ENCODE data around the gene TAF3.

Gene TAF3

GRCh38 chr10:8032558-8032957, 214.3 kb downstream of the TAF3 start:
- H3K4me1 ChIP-seq (ENCODE audit: control insufficient read depth, insufficient read depth, low read length), result peaks cover 16% of the 10 kb centered on the region
- no peak overlapping the region for H3K4me3 ChIP-seq (ENCODE audit: low read length)
- H3K9me3 ChIP-seq (ENCODE audit: control insufficient read depth, low read length), result no peaks in the 10 kb centered on the region
- no peak overlapping the region for H3K9ac ChIP-seq (ENCODE audit: low read length)
- no peaks in the 10 kb centered on the region for H3K36me3 ChIP-seq (ENCODE audit: control insufficient read depth, insufficient read depth, low read length)
- H3K27me3 ChIP-seq (ENCODE audit: control insufficient read depth, insufficient read depth, low read length), result peaks cover 62% of the 10 kb centered on the region

- peaks cover 75% of the 10 kb centered on the region for H3K27me3 ChIP-seq (ENCODE audit: control insufficient read depth, insufficient read depth, low read length)
- peaks cover 16% of the 10 kb centered on the region for H3K4me1 ChIP-seq (ENCODE audit: control insufficient read depth, insufficient read depth, low read length)
- no peaks in the 10 kb centered on the region for H3K36me3 ChIP-seq (ENCODE audit: control insufficient read depth, insufficient read depth, low read length)
- H3K9me3 ChIP-seq (ENCODE audit: control insufficient read depth, low read length), result no peaks in the 10 kb centered on the region
- no peak overlapping the region for H3K9ac ChIP-seq (ENCODE audit: low read length)
- H3K4me3 ChIP-seq (ENCODE audit: low read length), result no peak overlapping the region
Measured at GRCh38 chr10:8033812-8034465, 215.6 kb downstream of the TAF3 start.

GRCh38 chr10:8034466-8035005, 216.2 kb downstream of the TAF3 start:
- Histone ChIP-seq H3K4me1 (ENCODE audit: control insufficient read depth, insufficient read depth, low read length) (peaks cover 16% of the 10 kb centered on the region), H3K9ac (ENCODE audit: low read length) (no peak overlapping the region), H3K36me3 (ENCODE audit: control insufficient read depth, insufficient read depth, low read length) (no peaks in the 10 kb centered on the region), H3K9me3 (ENCODE audit: control insufficient read depth, low read length) (no peaks in the 10 kb centered on the region), H3K4me3 (ENCODE audit: low read length) (no peak overlapping the region), H3K27me3 (ENCODE audit: control insufficient read depth, insufficient read depth, low read length) (peaks cover 81% of the 10 kb centered on the region)

- Histone ChIP-seq H3K9ac (ENCODE audit: low read length) (no peak overlapping the region), H3K36me3 (ENCODE audit: control insufficient read depth, insufficient read depth, low read length) (no peaks in the 10 kb centered on the region), H3K9me3 (ENCODE audit: control insufficient read depth, low read length) (no peaks in the 10 kb centered on the region), H3K4me3 (ENCODE audit: low read length) (no peak overlapping the region), H3K27me3 (ENCODE audit: control insufficient read depth, insufficient read depth, low read length) (peaks cover 87% of the 10 kb centered on the region), H3K4me1 (ENCODE audit: control insufficient read depth, insufficient read depth, low read length) (peaks cover 16% of the 10 kb centered on the region)
Measured at GRCh38 chr10:8035006-8035640, 216.8 kb downstream of the TAF3 start.

GRCh38 chr10:8035641-8036470, 217.6 kb downstream of the TAF3 start:
- Histone ChIP-seq H3K9ac (ENCODE audit: low read length) (no peak overlapping the region), H3K9me3 (ENCODE audit: control insufficient read depth, low read length) (no peaks in the 10 kb centered on the region), H3K36me3 (ENCODE audit: control insufficient read depth, insufficient read depth, low read length) (no peaks in the 10 kb centered on the region), H3K27me3 (ENCODE audit: control insufficient read depth, insufficient read depth, low read length) (peaks cover 91% of the 10 kb centered on the region), H3K4me1 (ENCODE audit: control insufficient read depth, insufficient read depth, low read length) (peaks cover 16% of the 10 kb centered on the region), H3K4me3 (ENCODE audit: low read length) (no peak overlapping the region)

GRCh38 chr10:8036506-8037198, 218.3 kb downstream of the TAF3 start:
- Histone ChIP-seq H3K4me3 (ENCODE audit: low read length) (no peak overlapping the region), H3K9ac (ENCODE audit: low read length) (no peak overlapping the region), H3K9me3 (ENCODE audit: control insufficient read depth, low read length) (no peaks in the 10 kb centered on the region), H3K36me3 (ENCODE audit: control insufficient read depth, insufficient read depth, low read length) (no peaks in the 10 kb centered on the region), H3K27me3 (ENCODE audit: control insufficient read depth, insufficient read depth, low read length) (peaks cover 92% of the 10 kb centered on the region), H3K4me1 (ENCODE audit: control insufficient read depth, insufficient read depth, low read length) (peaks cover 16% of the 10 kb centered on the region)

- Histone ChIP-seq H3K9me3 (ENCODE audit: control insufficient read depth, low read length) (no peaks in the 10 kb centered on the region), H3K36me3 (ENCODE audit: control insufficient read depth, insufficient read depth, low read length) (no peaks in the 10 kb centered on the region), H3K27me3 (ENCODE audit: control insufficient read depth, insufficient read depth, low read length) (peaks cover 97% of the 10 kb centered on the region), H3K9ac (ENCODE audit: low read length) (no peak overlapping the region), H3K4me1 (ENCODE audit: control insufficient read depth, insufficient read depth, low read length) (peaks cover 16% of the 10 kb centered on the region), H3K4me3 (ENCODE audit: low read length) (no peak overlapping the region)
Measured at GRCh38 chr10:8037199-8037801, 219.0 kb downstream of the TAF3 start.

- Histone ChIP-seq H3K4me1 (ENCODE audit: control insufficient read depth, insufficient read depth, low read length) (peaks cover 16% of the 10 kb centered on the region), H3K36me3 (ENCODE audit: control insufficient read depth, insufficient read depth, low read length) (no peaks in the 10 kb centered on the region), H3K9me3 (ENCODE audit: control insufficient read depth, low read length) (no peaks in the 10 kb centered on the region), H3K4me3 (ENCODE audit: low read length) (no peak overlapping the region), H3K27me3 (ENCODE audit: control insufficient read depth, insufficient read depth, low read length) (peaks cover 97% of the 10 kb centered on the region), H3K9ac (ENCODE audit: low read length) (no peak overlapping the region)
Measured at GRCh38 chr10:8037941-8038894, 219.9 kb downstream of the TAF3 start.

- peaks cover 97% of the 10 kb centered on the region for H3K27me3 ChIP-seq (ENCODE audit: control insufficient read depth, insufficient read depth, low read length)
- peaks cover 9% of the 10 kb centered on the region for H3K4me1 ChIP-seq (ENCODE audit: control insufficient read depth, insufficient read depth, low read length)
- H3K9me3 ChIP-seq (ENCODE audit: control insufficient read depth, low read length), result no peaks in the 10 kb centered on the region
- no peaks in the 10 kb centered on the region for H3K36me3 ChIP-seq (ENCODE audit: control insufficient read depth, insufficient read depth, low read length)
- H3K9ac ChIP-seq (ENCODE audit: low read length), result no peak overlapping the region
- H3K4me3 ChIP-seq (ENCODE audit: low read length), result no peak overlapping the region
Measured at GRCh38 chr10:8039321-8039881, 221.1 kb downstream of the TAF3 start.

- Histone ChIP-seq H3K9ac (ENCODE audit: low read length) (no peak overlapping the region), H3K4me3 (ENCODE audit: low read length) (no peak overlapping the region), H3K4me1 (ENCODE audit: control insufficient read depth, insufficient read depth, low read length) (peaks cover 13% of the 10 kb centered on the region), H3K9me3 (ENCODE audit: control insufficient read depth, low read length) (no peaks in the 10 kb centered on the region), H3K27me3 (ENCODE audit: control insufficient read depth, insufficient read depth, low read length) (peaks cover 97% of the 10 kb centered on the region), H3K36me3 (ENCODE audit: control insufficient read depth, insufficient read depth, low read length) (no peaks in the 10 kb centered on the region)
Measured at GRCh38 chr10:8040651-8041050, 222.3 kb downstream of the TAF3 start.
